Coronary artery (tissue), 2 donors: ENCODE results near the gene SGK1.

ENCODE experiments used
- DNase-seq: peaks from one replicate; pipeline ENCODE4 v3.0.0-alpha.2; 2017; ENCODE audit warnings: low spot score
- H3K27ac ChIP-seq, 2 donors: fragments of 200-600 bp; sonication (generic); one replicate each; pipeline ENCODE4 v1.5.1; 2016 to 2019
- H3K4me3 ChIP-seq: fragments of 200-600 bp; sonication (generic); 2 replicates; pipeline ENCODE4 v1.5.1; 2016; ENCODE audit warnings: mild to moderate bottlenecking, moderate library complexity
- TF ChIP-seq, protein P1 (sequence below): fragments of 200-600 bp; sonication (generic); IDR thresholded peaks from one replicate; pipeline ENCODE4 v1.5.1; 2019; ENCODE audit warnings: antibody characterized with exemption

The SGK1 gene

GRCh38 chr6:134134654-134135053 is 183.3 kb downstream of the SGK1 start:
- no peak for DNase-seq
- TF ChIP-seq, protein P1, sequence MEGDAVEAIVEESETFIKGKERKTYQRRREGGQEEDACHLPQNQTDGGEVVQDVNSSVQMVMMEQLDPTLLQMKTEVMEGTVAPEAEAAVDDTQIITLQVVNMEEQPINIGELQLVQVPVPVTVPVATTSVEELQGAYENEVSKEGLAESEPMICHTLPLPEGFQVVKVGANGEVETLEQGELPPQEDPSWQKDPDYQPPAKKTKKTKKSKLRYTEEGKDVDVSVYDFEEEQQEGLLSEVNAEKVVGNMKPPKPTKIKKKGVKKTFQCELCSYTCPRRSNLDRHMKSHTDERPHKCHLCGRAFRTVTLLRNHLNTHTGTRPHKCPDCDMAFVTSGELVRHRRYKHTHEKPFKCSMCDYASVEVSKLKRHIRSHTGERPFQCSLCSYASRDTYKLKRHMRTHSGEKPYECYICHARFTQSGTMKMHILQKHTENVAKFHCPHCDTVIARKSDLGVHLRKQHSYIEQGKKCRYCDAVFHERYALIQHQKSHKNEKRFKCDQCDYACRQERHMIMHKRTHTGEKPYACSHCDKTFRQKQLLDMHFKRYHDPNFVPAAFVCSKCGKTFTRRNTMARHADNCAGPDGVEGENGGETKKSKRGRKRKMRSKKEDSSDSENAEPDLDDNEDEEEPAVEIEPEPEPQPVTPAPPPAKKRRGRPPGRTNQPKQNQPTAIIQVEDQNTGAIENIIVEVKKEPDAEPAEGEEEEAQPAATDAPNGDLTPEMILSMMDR, result no peak
- Histone ChIP-seq H3K27ac (no peak overlapping the region), H3K4me3 (no peak overlapping the region)

GRCh38 chr6:134132494-134133141 is 185.3 kb downstream of the SGK1 start:
- DNase-seq, result no peak
- H3K27ac ChIP-seq, result no peak overlapping the region
- TF ChIP-seq, protein P1, result no peak
- no peak overlapping the region for H3K4me3 ChIP-seq

- no peak for DNase-seq
- no peak overlapping the region for H3K4me3 ChIP-seq
- no peak overlapping the region for H3K27ac ChIP-seq
- TF ChIP-seq, protein P1, result no peak
Observed at GRCh38 chr6:134131530-134132139, 186.3 kb downstream of the SGK1 start.

- TF ChIP-seq, protein P1, result no peak
- Histone ChIP-seq H3K4me3 (no peak overlapping the region), H3K27ac (no peak overlapping the region)
- no peak for DNase-seq
Observed at GRCh38 chr6:134128146-134128545, 189.8 kb downstream of the SGK1 start.

GRCh38 chr6:134123666-134124208 is 194.2 kb downstream of the SGK1 start:
- Histone ChIP-seq H3K4me3 (no peak overlapping the region), H3K27ac (no peak overlapping the region)
- TF ChIP-seq, protein P1, result peak; percentile 63
- no peak for DNase-seq

DNA sequence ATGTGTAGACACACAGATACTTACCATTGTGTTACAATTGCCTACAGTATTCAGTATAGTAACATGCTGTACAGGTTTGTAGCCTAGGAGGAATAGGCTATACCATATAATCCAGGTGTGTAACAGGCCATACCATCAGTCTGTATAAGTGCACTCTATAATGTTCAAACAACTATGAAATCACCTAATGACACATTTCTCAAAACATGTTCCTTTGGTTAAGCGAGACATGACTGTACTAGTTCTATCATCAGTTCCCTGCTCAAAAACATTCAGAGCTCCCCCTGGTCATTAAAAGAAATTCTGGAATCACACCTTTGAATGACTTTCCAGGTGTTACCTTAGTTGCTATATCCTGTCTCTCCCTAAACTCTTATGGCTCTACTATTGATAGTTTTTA is 195.1 kb downstream of the SGK1 start:
- Histone ChIP-seq H3K4me3 (no peak overlapping the region), H3K27ac (no peak overlapping the region)
- no peak for DNase-seq
- TF ChIP-seq, protein P1, result no peak

DNA sequence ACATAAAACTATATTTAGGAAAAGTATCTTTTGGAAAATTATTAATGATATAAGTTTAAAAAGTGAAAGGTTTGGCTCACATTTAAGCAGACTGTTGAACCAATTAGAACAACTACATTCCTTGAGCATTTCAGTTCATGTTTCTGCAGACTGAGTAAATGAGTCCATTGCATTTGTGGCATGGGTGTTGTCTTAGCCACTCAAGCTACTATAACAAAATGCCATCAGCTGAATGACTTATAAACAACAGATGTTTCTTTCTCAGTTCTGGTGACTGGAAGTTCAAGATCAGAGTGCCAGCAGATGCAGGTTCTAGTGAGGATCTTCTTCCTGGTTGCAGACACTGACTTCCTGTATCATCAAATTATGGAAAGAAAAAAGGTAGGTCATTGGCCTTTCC is 198.4 kb downstream of the SGK1 start:
- DNase-seq, result no peak
- TF ChIP-seq, protein P1, result no peak
- Histone ChIP-seq H3K27ac (no peak overlapping the region), H3K4me3 (no peak overlapping the region)
